Activated CD4-positive, CD25-positive, alpha-beta regulatory T cell treated with anti-CD3 and anti-CD28 coated beads, Interleukin-2, amount 50 U/mL, for 72 hours (primary cell): ENCODE data around the gene LHFPL2.
"Not testable (repeated sequence)": the region's sequence is repeated elsewhere in the genome, so short reads cannot be mapped to it uniquely, and the experiment has no call there.

Experiments
- DNase-seq: peaks from one replicate; pipeline ENCODE4 v3.0.0; 2021

LHFPL2 gene

GRCh38 chr5:78648359-78649210, at the start of gene LHFPL2:
TSS of gene LHFPL2 (minus strand) at chr5:78648772. CDS start at chr5:78510213, 138,559 bp downstream.
- DNase-seq, result peak; percentile 35

DNA sequence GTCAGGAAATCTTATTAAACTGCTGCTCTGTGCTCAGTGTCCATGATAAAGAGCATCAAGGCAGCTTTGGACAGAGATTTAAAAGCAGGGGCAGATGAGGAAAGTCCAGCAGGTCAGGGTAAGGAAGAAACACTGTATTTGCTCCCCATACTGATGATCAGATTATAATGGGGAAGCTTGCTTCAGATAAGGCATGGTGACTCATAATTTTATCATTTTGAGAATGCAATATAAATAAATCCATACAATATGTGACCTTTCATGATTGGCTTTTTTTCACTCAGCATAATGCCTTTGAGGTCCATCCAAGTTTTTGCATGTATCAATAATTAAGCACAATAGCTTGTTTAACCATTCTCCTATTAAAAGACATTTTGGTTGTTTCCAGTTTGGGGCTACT, 48.1 kb upstream of the LHFPL2 start:
- no peak for DNase-seq

DNA sequence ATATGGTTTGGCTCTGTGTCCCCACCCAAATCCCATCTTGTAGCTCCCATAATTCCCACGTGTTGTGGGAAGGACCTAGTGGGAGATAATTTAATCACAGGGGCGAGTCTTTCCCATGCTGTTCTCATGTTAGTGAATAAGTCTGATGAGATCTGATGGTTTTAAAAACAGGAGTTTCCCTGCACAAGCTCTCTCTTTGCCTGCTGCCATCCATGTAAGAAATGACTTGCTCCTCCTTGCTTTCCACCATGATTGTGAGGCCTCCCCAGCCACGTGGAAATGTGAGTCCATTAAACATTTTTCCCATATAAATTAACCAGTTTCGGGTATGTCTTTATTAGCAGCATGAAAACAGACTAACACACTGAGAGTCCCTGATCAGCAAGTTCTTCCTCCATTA, 47.5 kb upstream of the LHFPL2 start:
- not testable (repeated sequence) for DNase-seq

DNA sequence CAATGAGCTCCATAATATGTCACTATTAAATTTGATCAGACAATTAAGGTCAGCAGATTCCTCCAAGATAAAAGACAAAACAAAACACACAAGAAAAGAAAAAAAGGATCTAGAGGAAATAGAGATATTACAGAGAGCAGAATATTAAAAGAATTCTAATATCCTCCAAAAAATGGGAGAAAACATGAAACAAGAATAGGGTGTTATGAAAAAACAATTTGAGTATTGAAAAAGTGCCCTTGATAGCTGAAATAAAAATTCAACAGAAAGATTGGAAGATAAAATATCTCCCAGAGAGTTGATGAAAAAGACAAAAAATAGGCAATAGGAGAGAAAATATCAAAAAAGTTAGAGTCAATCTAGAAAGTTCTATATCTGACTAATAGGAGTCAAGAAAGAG, 44.8 kb upstream of the LHFPL2 start:
- DNase-seq, result no peak

DNA sequence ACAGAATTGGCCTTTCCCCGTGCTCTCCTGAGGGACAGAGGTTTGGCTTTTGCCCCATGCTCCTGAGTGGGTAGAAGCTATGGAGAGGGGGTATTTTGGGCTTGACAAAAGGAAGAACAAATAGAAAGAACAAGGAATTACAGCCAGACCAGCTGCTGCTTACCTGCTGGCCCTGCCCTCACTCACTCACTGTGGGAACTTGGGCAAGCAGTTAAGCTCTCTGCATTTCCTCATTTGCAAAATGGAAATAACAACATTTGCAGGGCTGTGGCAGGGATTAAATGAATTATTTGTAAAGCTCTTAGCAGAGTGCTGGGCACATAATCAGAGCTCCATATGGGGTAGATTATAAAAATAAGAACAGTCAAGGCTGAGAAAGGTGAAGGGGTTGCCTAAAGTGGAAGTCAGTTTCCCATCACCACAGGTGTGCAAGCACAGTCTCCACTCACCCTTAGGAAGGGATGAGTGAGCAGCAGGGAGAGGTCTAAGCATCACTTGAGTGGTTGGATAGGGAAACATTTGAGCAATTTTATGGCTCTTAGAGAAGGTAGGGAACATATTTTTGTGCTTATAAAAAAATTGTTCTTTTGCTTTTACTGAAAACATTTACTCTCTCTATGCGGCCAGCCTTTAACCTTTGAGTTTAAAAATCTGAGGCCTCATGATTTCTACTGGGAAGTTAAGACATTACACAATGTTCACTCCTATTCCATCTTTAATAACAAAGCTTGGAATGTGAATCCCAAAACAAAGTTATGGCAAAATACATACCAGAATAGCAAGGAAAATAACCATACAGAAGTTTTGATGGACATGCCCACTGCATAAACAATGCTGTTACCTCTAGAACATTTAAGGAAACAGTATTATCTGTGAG, 42.8 kb upstream of the LHFPL2 start:
- DNase-seq, result no peak

- DNase-seq, result no peak
Observed at GRCh38 chr5:78690253-78690972, 41.8 kb upstream of the LHFPL2 start.

DNA sequence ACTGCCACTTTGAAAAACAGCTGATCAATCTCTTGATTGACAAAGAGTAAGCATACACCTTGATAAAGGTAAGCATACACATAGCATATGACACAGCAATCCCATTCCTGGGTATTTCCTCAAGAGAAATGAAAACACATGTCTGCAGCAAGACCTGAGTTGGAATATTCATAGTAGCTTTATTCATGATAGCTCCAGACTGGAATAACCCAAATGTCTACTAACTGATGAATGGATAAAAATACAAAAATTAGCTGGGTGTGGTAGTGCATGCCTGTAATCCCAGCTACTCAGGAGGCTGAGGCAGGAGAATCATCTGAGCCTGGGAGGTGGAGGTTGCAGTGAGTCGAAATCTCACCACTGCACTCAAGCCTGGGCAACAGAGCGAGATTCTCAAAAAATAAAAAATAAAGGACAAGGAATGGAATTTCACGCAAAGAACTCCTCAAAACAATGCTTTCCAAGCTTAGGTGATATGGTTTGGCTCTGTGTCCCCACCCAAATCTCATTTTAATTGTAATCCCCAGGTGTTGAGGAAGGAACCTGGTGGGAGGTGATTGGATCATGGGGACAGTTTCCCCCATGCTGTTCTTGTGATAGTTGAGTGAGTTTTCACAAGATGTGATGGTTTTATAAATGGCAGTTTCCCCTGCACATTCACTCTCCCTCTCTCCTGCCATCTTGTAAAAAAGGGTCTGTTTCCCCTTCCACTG, 41.1 kb upstream of the LHFPL2 start:
- no peak for DNase-seq

GRCh38 chr5:78687514-78687913, 38.9 kb upstream of the LHFPL2 start:
- not testable (repeated sequence) for DNase-seq

DNA sequence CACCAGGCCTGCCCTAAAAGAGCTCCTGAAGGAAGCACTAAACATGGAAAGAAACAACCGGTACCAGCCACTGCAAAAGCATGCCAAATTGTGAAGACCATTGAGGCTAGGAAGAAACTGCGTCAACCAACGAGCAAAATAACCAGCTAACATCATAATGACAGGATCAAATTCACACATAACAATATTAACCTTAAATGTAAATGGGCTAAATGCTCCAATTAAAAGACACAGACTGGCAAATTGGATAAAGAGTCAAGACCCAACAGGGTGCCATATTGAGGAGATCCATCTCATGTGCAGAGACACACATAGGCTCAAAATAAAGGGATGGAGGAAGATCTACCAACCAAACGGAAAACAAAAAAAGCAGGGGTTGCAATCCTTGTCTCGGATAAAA, 35.3 kb upstream of the LHFPL2 start:
- DNase-seq, result not testable (repeated sequence)

DNA sequence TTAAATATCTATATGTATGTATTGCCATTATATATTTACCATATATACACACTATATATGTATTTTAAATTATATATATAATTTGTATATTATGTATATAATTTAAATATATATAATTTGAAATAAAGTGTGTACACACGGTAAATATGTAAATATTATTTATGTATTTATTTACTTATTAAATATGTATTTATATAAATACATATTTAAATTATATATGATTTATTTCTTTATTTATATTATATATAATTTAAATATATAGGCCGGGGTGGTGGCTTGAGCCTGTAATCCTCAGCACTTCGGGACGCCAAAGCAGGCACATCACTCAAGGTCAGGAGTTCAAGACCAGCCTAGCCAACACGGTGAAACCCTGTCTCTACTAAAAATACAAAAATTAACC, 31.3 kb upstream of the LHFPL2 start:
- DNase-seq, result no peak

GRCh38 chr5:78677777-78678668, 29.5 kb upstream of the LHFPL2 start:
- DNase-seq, result no peak

DNA sequence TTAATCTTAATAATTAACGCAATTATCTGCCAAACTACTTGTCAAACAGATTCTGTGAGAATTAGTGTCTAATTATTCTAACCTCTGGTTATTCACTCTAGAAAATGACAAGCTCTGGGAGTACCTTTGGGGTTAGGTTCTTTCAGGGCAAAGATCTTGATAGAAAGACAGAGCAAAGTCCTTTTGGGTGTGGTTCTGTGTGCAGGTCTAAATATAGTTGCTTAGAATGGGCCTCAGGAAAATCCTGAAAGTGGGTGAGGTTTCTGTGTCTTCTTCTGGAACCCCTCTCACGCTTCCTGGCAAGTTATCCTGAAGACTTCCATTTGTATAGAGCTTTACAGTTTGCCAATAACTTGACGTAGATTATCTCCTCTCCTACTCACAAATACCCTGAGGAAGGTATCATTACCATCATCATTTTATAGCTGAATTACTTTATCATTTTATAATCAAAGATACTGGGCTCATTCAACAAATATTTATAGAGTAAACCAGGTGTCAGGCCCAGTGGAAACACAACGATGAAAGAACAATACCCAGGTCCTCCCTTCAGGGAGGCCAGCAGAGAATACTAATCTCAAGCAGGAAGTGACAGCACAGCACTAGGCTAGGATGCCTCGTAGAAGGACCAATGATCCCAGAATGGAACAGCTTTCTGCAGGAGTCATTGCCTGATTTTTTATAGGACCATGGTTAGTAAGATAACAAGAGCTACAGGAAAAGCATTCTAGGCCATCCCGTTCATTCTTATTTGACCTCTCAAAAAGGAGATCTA, 27.6 kb upstream of the LHFPL2 start:
- DNase-seq, result no peak

DNA sequence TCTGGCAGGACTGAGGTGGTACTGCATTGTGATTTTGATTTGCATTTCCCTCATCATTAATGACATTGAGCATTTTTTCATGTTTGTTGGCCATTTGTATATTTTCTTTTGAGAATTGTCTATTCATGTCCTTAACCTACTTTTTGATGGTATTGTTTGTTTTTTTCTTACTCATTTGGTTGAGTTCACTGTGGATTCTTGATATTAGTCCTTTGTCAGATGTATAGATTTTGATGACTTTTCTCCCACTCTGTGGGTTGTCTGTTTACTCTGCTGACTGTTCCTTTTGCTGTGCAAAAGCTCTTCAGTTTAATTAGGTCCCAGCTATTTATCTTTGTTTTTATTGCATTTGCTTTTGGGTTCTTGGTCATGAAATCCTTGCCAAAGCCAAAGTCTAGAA, 25.3 kb upstream of the LHFPL2 start:
- not testable (repeated sequence) for DNase-seq

DNA sequence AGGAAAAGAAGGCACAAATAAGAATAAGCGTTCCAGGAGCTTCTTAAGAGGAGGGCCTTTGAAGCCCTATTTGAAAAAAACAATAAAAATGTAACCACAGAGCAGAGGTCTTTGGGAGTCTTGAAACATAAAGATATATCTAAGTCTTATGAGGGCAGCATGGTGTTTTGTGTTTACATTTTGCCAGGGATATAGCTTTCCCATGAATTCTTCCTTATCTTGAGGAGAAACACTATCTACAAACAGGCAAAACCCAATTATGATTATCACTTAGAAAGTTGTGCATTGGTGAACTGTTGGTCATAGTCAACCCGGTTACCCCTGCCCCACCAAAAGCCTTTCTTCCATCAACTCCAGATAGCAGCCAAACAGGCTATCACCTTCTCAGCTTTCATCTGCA, 23.6 kb upstream of the LHFPL2 start:
- DNase-seq, result no peak

GRCh38 chr5:78671609-78672008, 23.0 kb upstream of the LHFPL2 start:
- DNase-seq, result no peak

GRCh38 chr5:78670701-78671269, 22.2 kb upstream of the LHFPL2 start:
- no peak for DNase-seq

DNA sequence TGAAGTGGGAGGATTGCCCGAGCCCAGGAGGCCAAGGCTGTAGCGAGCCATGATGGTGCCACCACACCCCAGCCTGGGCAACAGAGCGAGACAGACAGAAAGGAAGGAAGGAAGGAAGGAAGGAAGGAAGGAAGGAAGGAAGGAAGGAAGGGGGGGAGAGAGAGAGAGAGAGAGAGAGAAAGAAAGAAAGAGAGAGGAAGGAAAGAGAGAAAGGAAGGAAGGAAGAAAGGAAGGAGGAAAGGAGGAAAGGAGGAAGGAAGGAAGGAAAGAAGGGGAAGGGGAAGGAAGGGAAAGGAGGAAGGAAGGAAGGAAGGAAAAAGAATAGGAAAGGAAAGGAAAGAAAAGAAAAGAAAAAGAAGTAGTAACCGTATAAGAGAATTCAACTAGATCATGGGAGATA, 20.8 kb upstream of the LHFPL2 start:
- no peak for DNase-seq

DNA sequence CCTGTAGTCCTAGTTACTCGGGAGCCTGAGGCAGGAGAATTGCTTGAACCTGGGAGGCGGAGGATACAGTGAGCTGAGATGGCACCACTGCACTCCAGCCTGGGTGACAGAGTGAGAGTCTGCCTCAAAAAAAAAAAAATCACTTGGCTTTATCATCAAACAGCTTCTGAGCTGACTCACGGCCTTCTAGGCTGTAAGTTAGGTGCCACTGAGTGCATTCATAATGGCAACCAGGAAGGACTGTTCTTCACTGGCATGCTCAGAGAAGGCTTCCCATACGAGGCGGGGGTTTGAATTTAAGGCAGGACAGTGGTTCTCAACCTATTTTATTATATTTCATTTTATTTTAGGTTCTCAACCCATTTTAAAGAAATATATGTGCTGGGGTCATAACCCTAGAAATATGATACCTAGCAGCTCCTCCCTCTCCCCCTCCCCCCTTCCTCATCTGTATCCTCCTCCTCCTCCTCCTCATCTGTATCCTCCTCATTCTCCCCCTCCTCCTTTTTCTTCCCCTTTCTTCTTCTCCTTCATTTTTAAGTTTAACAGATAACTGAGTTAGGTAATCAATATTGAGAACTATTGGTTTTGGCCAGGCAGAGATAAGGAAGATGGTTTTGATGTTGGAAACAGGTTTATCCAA, 19.0 kb upstream of the LHFPL2 start:
- no peak for DNase-seq

GRCh38 chr5:78666975-78667374, 18.4 kb upstream of the LHFPL2 start:
- not testable (repeated sequence) for DNase-seq

DNA sequence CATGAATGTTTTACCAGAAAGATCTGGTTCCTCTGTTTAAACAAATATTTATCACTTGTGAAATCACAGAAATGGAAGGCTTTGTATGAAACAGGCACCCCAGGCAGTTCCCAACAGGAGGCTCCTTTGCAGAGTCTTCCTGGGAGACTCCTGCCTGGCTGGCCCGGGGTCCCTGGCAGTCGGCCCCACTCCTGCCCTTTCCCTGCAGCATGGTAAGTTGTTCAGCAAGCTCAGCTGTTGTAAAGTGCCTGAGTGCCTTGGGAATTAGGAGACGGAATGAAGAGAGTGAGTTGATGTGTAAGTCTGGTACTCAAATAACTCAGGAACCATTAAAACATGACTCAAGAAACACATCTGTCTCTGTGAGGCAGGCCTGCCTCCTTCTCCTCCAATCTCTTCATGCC, 17.5 kb upstream of the LHFPL2 start:
- DNase-seq, result no peak
